Inflammatory macrophage treated with lipopolysaccharide for 1 hour (primary cell): ENCODE measurements around the gene C5orf58.

Experiments
- DNase-seq, 2 donors: peaks; one replicate each; pipeline ENCODE4 v3.0.0-alpha.2; 2020 to 2022

The C5orf58 gene

GRCh38 chr5:170261528-170262043 lies 28.8 kb downstream of the C5orf58 start:
- DNase-seq, result no peak

- DNase-seq, result no peak
These were observed 29.6 kb downstream of the C5orf58 start for GRCh38 chr5:170262061-170263045.

- DNase-seq, result no peak
These were observed 31.1 kb downstream of the C5orf58 start for GRCh38 chr5:170263906-170264305.

GRCh38 chr5:170265522-170265921 lies 32.7 kb downstream of the C5orf58 start:
- no peak for DNase-seq

- DNase-seq, result no peak
These were observed 34.0 kb downstream of the C5orf58 start for GRCh38 chr5:170266570-170267381.

- peak; percentile 45 to 75 for DNase-seq
These were observed 34.8 kb downstream of the C5orf58 start for GRCh38 chr5:170267431-170268152.

GRCh38 chr5:170268153-170268689 lies 35.4 kb downstream of the C5orf58 start:
- DNase-seq, result no peak

- peak; percentile 77 to 79 for DNase-seq
These were observed 36.1 kb downstream of the C5orf58 start for GRCh38 chr5:170268884-170269283.

GRCh38 chr5:170269579-170269978 lies 36.8 kb downstream of the C5orf58 start:
- peak; percentile 85 to 92 for DNase-seq

GRCh38 chr5:170270293-170271069 lies 37.7 kb downstream of the C5orf58 start:
- peak; percentile 72 for DNase-seq

GRCh38 chr5:170273968-170274710 lies 41.4 kb downstream of the C5orf58 start:
- no peak for DNase-seq

GRCh38 chr5:170275376-170275994 lies 42.7 kb downstream of the C5orf58 start:
- peak in 1 of 2 donors; percentile 93 for DNase-seq

- DNase-seq, result no peak
These were observed 43.4 kb downstream of the C5orf58 start for GRCh38 chr5:170276140-170276539.

GRCh38 chr5:170277867-170278281 lies 45.1 kb downstream of the C5orf58 start:
- peak; percentile 77 to 95 for DNase-seq

- peak in 1 of 2 donors; percentile 68 for DNase-seq
These were observed 46.0 kb downstream of the C5orf58 start for GRCh38 chr5:170278611-170279458.

- DNase-seq, result no peak
These were observed 46.7 kb downstream of the C5orf58 start for GRCh38 chr5:170279459-170279817.

GRCh38 chr5:170280011-170280493 lies 47.3 kb downstream of the C5orf58 start:
- DNase-seq, result no peak

GRCh38 chr5:170283296-170283695 lies 50.5 kb downstream of the C5orf58 start:
- DNase-seq, result no peak

GRCh38 chr5:170284231-170284630 lies 51.4 kb downstream of the C5orf58 start:
- DNase-seq, result no peak
